HG03457 (cell line): ENCODE results near the gene METTL9.
A peak's percentile ranks its signal among the peaks of the same experiment; 100 is the strongest.
"Not testable (repeated sequence)": the region's sequence is repeated elsewhere in the genome, so short reads cannot be mapped to it uniquely, and the experiment has no call there.

Experiments
- ATAC-seq: cut with Tn5 transposase; IDR thresholded peaks from one replicate; pipeline ENCODE4 v1.9.1; 2021; ENCODE audit warnings: moderate number of reproducible peaks; ENCODE audit not compliant: unreplicated experiment

METTL9 gene

DNA sequence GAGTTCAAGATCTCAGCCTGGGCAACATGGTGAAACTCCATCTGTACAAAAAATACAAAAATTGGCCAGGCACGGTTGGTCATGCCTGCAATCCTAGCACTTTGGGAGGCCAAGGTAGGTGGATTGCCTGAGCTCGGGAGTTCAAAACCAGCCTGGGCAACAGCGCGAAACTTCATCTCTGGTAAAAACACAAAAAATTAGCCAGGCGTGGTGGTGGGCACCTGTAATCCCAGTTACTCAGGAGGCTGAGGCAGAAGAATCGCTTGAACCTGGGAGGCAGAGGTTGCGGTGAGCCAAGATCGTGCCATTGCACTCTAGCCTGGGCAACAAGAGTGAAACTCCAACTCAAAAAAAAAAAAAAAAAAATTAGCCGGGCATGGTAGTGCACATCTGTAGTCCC, 25.9 kb upstream of the METTL9 start:
- ATAC-seq = not testable (repeated sequence)

- no peak for ATAC-seq
These were observed 25.0 kb upstream of the METTL9 start for GRCh38 chr16:21574372-21574771.

DNA sequence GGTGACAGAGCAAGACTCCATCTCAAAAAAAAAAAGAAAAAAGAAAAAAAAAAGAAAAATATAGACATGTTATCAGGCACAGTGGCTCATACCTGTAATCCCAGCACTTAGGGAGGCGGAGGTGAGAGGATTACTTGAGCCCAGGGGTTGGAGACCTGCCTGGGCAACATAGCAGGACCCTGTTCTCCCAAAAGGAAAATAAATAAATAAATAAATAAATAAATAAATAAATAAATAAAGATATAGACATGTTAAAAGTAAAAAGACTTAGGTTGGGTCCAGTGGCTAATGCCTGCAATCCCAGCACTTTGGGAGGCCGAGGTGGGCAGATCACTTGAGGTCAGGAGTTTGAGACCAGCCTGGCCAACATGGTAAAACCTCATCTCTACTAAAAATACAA, 23.1 kb upstream of the METTL9 start:
- ATAC-seq = not testable (repeated sequence)

GRCh38 chr16:21577487-21577886, 21.9 kb upstream of the METTL9 start:
- ATAC-seq = not testable (repeated sequence)

GRCh38 chr16:21578311-21578710, 21.1 kb upstream of the METTL9 start:
- ATAC-seq = not testable (repeated sequence)

- ATAC-seq = not testable (repeated sequence)
These were observed 19.2 kb upstream of the METTL9 start for GRCh38 chr16:21580131-21580530.

DNA sequence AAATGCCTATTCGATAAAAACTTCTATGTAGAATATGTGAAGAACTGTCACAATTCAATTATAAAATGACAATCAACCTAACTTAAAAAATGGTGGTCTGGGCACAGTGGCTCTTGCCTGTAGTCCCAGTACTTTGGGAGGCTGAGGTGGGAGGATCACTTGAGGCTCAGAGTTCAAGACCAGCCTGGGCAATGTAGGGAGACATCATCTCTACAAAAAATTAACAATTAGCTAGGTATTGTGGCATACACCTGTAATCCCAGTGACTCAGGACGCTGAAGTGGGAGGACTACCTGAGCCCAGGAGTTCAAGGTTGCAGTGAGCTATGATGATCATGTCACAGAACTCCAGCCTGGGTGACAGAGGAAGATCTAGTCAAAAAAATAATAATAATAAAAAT, 18.6 kb upstream of the METTL9 start:
- ATAC-seq = no peak

- ATAC-seq = no peak
These were observed 14.6 kb upstream of the METTL9 start for GRCh38 chr16:21584817-21585216.

- ATAC-seq = not testable (repeated sequence)
These were observed 10.8 kb upstream of the METTL9 start for GRCh38 chr16:21588593-21588992.

DNA sequence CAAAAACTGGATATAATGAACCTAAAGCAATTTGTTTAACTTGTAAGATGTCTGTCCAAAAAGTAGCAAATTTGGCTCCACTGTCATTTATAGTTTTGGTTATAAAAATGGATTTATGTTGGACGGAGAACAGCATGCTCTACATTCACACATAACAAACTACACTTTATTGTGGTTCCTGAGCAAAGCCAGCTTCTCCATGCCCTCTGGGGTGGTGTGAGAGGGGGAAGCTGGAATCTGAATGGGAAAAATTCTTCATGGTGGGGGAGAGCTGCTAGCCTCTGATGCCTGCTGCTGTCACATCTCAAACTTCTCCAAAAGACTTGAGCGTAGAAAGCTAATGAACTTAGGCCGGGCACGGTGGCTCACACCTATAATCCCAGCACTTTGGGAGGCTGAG, 9.8 kb upstream of the METTL9 start:
- ATAC-seq = no peak

GRCh38 chr16:21590287-21590686, 9.1 kb upstream of the METTL9 start:
- no peak for ATAC-seq

DNA sequence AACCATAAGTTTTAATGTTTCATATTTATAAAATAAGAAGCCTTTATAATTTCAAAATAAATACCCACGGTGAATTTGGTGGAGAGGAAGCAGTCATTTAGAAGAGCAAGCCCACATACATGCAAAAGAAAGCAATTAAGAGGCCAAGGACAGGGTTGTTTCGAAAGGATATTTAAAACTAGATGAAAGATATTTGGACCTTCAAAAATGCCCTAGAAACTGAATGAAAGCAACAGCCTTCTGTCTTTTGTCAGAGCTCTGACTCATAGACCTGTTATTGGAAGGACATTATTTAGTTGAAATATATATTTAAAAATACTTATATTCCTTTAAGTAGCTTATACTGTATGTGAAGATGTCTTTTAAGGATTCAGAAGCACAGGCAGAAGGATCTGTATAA, 8.6 kb upstream of the METTL9 start:
- ATAC-seq = no peak

DNA sequence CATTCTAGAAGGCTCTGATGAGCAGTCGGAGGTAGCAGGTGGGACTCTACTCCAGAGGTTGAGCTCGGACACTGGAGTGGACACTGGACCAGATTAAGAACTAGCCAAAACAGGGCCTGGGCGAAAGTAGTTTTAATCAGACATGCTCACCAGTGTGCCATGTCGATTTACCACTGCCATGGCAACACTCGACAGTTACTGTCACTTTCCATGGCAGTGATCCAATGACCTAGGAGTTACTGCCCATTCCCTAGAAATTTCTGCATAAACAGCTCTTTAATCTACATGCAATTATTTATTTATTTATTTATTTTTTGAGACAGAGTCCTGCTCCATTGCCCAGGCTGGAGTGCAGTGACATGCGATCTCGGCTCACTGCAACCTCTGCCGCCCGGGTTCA, 7.2 kb upstream of the METTL9 start:
- ATAC-seq = no peak

DNA sequence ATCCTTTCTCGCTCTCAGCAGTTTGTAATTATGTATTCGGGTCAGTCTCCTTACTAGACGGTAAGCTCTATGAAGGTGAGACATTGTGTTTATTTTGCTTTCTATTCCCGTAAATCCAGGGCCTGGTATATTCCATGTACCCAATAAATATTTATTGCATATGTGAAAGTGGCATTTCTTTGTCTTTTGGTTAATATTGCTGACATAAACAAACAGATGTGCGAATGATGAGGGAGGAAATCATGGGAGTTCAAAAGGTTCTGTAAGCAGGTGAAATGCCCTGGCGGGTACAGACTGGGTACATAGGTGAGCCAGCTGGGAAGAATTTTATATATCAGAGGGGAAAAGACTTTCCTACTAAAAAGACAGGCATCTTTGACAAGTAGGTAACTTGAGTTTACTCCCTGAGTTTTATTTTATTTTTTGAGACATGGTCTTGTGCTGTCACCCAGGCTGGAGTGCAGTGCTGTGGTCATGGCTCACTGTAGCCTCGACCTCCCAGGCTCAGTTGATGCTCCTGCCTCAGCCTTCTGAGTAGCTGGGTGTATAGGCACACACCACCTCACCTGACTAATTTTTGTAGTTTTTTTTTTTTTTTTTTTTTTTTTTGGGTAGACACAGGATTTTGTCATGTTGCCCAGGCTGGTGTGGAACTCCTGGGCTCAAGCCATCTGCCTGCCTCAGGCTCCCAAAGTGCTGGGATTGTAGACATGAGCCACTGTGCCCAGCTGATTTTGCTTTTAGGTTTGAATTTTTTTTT, 5.7 kb upstream of the METTL9 start:
- no peak for ATAC-seq

GRCh38 chr16:21597561-21598030, 1.8 kb upstream of the METTL9 start:
- no peak for ATAC-seq

GRCh38 chr16:21598206-21598605, 1.2 kb upstream of the METTL9 start:
- no peak for ATAC-seq

- ATAC-seq = no peak
These were observed 666 bp upstream of the METTL9 start for GRCh38 chr16:21598701-21599121.

DNA sequence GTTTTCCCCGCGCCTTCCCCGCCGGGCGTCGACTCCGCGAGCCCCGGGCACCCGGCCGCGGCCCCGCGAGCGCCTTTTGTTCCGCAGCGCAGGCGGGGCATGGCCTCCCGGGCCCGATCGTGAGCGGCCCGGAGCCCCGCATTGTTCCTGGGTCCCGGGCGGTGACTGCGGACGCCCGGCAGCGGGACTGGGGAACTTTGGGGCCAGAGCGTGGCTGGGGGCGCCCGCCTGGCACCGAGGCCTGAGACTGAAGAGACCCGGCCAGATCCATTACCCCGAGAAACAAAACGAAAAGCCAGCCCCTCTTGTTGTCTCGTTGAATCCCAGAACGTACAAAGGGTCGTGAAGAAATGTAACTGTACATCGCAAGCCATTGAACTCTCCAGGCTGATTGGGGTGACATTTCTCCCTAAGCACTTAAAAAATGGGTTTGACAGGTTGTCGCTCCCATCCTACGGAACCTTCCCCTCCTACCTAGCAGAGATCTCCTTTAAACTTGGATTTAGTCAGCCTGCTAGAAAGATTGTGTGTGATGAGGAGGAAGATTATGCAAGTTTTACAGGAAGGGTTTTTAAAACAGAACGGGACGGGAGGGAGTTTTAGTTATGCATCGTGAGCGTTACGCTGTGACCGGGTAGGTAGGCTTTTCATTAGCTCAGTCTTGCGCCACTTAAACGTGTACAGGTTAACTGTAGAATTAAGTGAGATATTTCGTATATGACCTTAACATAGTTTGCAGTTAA, 825 bp downstream of the METTL9 start:
- ATAC-seq = peak; percentile 7

- no peak for ATAC-seq
These were observed 3.4 kb downstream of the METTL9 start for GRCh38 chr16:21602785-21603184.

DNA sequence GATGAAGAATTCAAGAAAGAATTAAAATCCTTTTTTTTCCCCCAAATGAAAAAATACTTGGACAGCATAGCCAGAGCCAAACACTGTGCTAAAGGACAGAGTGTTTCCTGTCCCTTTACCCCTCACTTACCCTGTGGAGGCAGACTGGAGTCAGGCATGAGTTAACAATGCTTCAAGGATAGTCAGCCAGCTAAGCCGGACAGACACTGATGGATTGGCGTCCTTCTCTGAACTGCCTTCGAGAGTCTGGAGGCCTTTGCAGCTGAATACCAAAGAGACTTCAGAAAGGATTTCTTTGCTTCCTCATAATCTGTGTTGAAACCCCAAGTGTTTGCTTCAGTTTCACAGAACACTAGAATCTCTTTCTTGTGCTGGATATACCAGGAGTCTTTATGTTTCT, 4.6 kb downstream of the METTL9 start:
- ATAC-seq = no peak

GRCh38 chr16:21605848-21606247, 6.5 kb downstream of the METTL9 start:
- not testable (repeated sequence) for ATAC-seq

GRCh38 chr16:21608639-21609328, 9.4 kb downstream of the METTL9 start:
- no peak for ATAC-seq
